Measurements from ENCODE around the gene FLVCR1.
"Not testable (repeated sequence)": the region's sequence is repeated elsewhere in the genome, so short reads cannot be mapped to it uniquely, and the experiment has no call there.

The FLVCR1 gene

GRCh38 chr1:212860713-212861581 lies 2.9 kb downstream of the FLVCR1 start:
- DNase-seq (ENCODE audit: low read depth, low spot score): no peak

GRCh38 chr1:212862111-212862690 lies 4.1 kb downstream of the FLVCR1 start:
- DNase-seq (ENCODE audit: low read depth, low spot score): no peak

GRCh38 chr1:212863345-212863744 lies 5.3 kb downstream of the FLVCR1 start:
- DNase-seq (ENCODE audit: low read depth, low spot score): not testable (repeated sequence)

GRCh38 chr1:212864201-212864600 lies 6.1 kb downstream of the FLVCR1 start:
- no peak for DNase-seq (ENCODE audit: low read depth, low spot score)

- DNase-seq (ENCODE audit: low read depth, low spot score): no peak
Measured at GRCh38 chr1:212867192-212867591, 9.1 kb downstream of the FLVCR1 start.

GRCh38 chr1:212871976-212872375 lies 13.9 kb downstream of the FLVCR1 start:
- DNase-seq (ENCODE audit: low read depth, low spot score): no peak

- DNase-seq (ENCODE audit: low read depth, low spot score): no peak
Measured at GRCh38 chr1:212873518-212873917, 15.4 kb downstream of the FLVCR1 start.

- no peak for DNase-seq (ENCODE audit: low read depth, low spot score)
Measured at GRCh38 chr1:212878418-212878817, 20.3 kb downstream of the FLVCR1 start.

GRCh38 chr1:212879947-212880690 lies 22.0 kb downstream of the FLVCR1 start:
- no peak for DNase-seq (ENCODE audit: low read depth, low spot score)

GRCh38 chr1:212884592-212884991 lies 26.5 kb downstream of the FLVCR1 start:
- DNase-seq (ENCODE audit: low read depth, low spot score): no peak

GRCh38 chr1:212892108-212892507 lies 34.0 kb downstream of the FLVCR1 start:
- DNase-seq (ENCODE audit: low read depth, low spot score): no peak

- DNase-seq (ENCODE audit: low read depth, low spot score): no peak
Measured at GRCh38 chr1:212899845-212900244, 41.8 kb downstream of the FLVCR1 start.

GRCh38 chr1:212901290-212901689 lies 43.2 kb downstream of the FLVCR1 start:
- DNase-seq (ENCODE audit: low read depth, low spot score): no peak

- no peak for DNase-seq (ENCODE audit: low read depth, low spot score)
Measured at GRCh38 chr1:212902054-212902453, 44.0 kb downstream of the FLVCR1 start.

GRCh38 chr1:212903664-212904063 lies 45.6 kb downstream of the FLVCR1 start:
- no peak for DNase-seq (ENCODE audit: low read depth, low spot score)

- not testable (repeated sequence) for DNase-seq (ENCODE audit: low read depth, low spot score)
Measured at GRCh38 chr1:212908071-212908470, 50.0 kb downstream of the FLVCR1 start.

- DNase-seq (ENCODE audit: low read depth, low spot score): no peak
Measured at GRCh38 chr1:212908971-212909370, 50.9 kb downstream of the FLVCR1 start.

- DNase-seq (ENCODE audit: low read depth, low spot score): no peak
Measured at GRCh38 chr1:212909652-212910063, 51.6 kb downstream of the FLVCR1 start.

- not testable (repeated sequence) for DNase-seq (ENCODE audit: low read depth, low spot score)
Measured at GRCh38 chr1:212910213-212910612, 52.1 kb downstream of the FLVCR1 start.

GRCh38 chr1:212913638-212914037 lies 55.6 kb downstream of the FLVCR1 start:
- DNase-seq (ENCODE audit: low read depth, low spot score): not testable (repeated sequence)

GRCh38 chr1:212914110-212914509 lies 56.0 kb downstream of the FLVCR1 start:
- DNase-seq (ENCODE audit: low read depth, low spot score): not testable (repeated sequence)

GRCh38 chr1:212914789-212915188 lies 56.7 kb downstream of the FLVCR1 start:
- DNase-seq (ENCODE audit: low read depth, low spot score): no peak

Measured in astrocyte of the hippocampus (primary cell).